AG08396 (cell line): ENCODE results near the gene HEYL.
"Not testable (repeated sequence)": the region's sequence is repeated elsewhere in the genome, so short reads cannot be mapped to it uniquely, and the experiment has no call there.

Source experiments
- DNase-seq: peaks from one replicate; pipeline ENCODE4 v3.0.0; 2012; ENCODE audit warnings: low spot score, mixed read lengths

Gene HEYL

DNA sequence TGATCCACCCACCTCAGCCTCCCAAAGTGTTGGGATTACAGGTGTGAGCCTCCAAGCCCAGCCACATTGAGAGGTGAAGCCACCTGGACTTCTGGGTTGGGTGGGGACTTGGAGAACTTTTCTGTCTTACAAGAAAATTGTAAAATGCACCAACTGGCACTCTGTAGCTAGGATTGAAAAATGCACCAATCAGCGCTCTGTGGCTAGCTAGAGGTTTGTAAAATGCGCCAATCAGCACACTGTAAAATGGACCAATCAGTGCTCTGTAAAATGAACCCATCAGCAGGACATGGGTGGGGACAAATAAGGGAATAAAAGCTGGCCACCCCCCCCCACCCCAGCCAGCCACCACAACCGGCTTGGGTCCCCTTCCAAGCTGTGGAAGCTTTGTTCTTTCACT is 35.8 kb downstream of the HEYL start:
- DNase-seq, result not testable (repeated sequence)

DNA sequence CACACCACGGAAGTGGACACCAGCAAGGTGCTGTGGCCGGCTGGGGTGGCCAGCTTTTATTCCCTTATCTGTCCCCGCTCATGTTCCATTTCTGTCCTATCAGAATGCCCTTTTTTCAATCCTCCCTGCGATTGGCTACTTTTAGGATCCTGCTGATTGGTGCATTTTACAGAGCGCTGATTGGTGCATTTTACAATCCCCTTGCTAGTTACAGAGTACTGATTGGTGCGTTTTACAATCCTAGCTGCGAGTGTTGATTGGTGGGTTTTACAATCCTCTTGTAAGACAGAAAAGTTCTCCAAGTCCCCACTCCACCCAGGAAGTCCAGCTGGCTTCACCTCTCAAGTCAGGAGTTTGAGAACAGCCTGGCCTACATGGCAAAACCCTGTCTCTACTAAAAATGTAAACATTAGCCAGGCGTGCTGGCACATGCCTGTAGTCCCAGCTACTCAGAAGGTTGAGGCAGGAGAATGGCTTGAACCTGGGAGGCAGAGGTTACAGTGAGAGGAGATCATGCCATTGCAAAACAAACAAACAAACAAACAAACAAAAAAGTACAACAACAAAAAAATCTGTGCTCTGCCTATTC is 37.7 kb downstream of the HEYL start:
- not testable (repeated sequence) for DNase-seq

DNA sequence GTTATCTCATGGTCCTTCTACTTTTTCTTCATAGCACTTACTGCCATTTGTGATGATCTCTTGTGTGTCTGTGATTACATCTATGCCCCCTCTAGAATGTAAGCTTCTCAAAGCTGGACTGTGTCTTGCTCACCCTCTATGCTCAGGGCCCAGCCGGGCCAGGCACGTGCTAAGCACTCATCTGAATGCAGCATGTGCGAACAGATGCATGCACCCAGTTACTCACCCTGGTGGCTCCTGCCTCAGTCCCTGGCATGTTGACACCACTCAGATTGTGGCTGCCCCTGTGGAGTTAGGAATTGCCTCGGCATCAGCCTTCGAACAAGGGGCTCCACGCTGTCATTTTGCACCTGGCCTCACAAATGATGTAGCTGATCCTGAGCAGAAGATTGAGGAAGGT is 43.3 kb downstream of the HEYL start:
- DNase-seq, result no peak

DNA sequence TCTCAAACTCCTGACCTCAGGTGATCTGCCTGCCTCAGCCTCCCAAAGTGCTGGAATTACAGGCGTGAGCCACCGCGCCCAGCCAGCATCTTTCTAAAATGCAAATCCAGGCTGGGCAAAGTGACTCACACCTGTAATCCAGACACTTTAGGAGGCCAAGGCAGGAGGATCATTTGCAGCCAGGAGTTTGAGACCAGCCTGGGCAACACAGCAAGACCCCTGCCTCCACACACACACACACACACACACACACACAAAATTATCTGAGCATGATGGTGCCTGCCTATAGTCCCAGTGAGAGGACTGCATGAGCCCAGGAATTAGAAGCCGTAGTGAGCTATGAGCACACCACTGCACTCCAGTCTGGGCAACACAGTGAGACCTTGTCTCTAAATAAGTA is 46.1 kb downstream of the HEYL start:
- no peak for DNase-seq

DNA sequence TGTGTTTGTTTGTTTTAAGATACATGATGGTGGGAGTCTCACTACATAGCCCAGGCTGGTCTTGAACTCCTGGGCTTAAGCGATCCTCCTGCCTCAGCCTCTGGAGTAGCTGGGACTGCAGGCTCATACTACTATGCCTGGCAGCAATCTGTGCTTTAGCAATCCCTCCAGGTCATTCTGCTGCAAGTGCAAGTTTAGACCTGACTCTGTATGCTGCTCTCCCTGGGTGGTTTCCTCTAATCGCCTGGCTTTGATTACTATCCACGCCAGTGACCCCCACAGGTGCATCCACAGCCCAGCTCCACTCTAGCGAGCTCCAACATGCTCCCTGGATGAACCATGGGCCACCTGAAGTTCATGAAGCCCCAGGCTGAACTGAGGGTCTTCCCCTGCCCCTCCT is 47.4 kb downstream of the HEYL start:
- no peak for DNase-seq

DNA sequence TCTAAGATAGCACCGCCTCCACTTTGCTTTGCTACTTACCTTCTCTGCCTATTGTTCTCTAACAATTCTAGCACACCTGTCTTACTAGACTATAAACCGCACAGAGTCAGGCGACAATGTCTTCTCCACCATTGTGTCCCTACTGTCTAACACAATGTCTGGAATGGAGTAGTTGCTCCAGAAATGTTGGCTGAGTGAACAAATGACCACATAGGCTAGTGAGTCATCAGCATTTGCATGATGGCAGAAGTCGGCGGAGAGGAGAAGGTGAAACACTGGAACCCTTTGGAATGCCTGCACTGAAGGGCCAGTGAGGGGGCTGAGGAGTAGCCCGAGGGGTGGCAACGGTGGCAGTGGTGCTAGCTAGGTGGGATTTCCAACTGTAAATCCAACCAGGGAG is 48.9 kb downstream of the HEYL start:
- DNase-seq, result peak; percentile 32

DNA sequence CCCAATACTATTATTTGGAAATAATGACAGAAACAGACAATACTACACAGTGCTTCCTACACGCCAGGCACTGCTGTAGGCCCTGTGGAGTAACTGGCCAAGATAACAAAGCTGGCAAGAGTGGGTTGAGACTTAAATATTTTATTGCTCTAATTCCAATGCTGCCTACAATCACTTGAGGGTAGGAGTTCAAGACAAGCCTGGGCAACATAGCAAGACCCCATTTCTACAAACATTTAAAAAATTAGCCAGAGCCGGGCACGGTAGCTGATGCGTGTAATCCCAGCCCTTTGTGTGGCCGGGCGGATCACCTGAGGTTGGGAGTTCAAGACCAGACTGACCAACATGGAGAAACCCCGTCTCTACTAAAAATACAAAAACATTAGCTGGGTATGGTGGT is 53.5 kb downstream of the HEYL start:
- DNase-seq, result no peak

DNA sequence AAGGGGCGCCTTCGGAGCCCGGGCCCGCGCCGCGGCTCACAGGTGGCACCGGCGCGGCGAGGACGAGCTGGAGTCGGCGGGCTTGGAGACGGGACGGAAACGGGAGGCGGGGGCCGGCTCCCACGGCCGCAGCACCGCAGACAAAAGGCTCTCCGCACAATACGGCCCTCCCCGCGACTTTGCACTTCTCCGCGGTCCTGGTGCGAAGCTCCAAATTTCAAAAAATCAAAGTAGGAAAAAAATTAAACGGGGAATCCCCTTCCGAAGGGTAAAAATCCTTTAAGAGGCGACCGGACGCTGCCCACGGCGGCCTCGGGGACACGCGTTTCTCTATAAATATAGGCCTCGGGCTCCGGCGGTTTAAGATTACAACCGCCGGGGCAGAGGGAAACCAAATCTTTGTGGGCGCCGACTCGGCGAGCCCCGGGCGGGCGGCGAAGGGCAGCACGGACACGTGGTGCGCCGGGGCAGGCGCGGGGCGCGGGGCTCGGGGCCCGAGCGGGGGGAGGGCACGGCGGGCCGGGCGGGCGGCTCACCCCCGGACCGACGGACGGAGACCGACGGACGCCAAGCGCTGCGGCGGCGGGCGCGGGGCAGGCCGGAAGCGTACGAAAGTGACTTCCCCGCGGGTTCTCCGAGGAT is 63.3 kb downstream of the HEYL start:
- DNase-seq, result peak; percentile 65

DNA sequence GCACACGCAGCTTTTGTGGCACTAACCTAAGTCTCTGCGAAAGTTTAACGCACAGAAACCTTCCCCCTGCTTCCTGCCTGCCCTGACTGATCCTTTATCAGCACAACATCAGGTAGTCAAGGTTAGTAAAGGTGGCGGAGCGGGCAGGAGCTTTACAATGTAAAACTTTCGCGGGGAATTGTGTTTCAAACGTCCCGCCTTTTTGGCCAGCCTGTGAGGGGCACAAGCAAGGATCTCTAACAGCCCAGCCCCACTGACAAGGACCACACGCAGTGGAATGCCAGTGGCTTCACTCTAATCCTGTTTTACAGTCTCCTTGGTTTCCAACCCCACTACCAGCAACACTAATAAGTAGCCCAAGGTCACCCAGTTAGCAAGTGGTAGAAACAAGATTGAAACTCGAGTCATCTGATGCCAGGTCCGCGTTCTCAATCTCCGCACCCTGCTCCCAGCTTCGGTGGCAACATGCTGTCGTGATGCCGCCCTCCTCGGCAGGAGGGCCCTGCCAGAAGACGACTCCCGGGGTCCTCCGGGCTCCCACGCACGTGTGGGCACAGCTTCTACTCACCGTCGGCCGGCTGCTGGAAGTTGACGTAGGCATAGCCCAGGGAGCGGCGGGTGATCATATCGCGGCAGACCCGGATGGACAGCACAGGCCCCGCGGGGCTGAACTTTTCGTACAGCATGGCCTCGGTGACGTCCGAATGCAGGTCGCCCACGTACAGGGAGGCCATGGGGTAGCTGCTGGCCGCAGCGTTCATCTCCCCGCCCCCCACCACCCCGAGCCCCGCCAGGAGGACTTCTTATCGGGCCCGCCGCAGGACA is 64.0 kb downstream of the HEYL start:
- peak; percentile 59 for DNase-seq

DNA sequence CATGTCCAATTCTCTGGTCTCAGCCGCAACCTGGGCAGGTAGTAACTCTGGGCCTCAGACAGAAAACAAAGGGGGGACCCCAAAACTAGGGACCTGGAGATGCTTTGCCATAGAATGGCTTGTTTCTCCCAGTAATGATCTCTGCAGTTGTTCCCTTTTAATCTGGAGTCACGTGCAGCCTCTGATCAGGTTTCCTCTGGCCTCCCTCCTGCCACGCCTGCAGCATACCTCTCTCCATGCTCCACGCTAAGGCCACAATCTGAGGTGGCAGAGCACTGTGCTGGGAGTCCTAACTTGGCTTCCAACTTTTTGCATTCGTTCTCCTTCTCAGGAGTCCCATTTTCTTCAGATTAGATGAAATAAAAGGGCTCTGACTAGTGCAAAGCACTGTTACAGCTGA is 64.8 kb downstream of the HEYL start:
- peak; percentile 39 for DNase-seq
